Measurements from ENCODE around the gene CBARP.

CBARP gene

DNA sequence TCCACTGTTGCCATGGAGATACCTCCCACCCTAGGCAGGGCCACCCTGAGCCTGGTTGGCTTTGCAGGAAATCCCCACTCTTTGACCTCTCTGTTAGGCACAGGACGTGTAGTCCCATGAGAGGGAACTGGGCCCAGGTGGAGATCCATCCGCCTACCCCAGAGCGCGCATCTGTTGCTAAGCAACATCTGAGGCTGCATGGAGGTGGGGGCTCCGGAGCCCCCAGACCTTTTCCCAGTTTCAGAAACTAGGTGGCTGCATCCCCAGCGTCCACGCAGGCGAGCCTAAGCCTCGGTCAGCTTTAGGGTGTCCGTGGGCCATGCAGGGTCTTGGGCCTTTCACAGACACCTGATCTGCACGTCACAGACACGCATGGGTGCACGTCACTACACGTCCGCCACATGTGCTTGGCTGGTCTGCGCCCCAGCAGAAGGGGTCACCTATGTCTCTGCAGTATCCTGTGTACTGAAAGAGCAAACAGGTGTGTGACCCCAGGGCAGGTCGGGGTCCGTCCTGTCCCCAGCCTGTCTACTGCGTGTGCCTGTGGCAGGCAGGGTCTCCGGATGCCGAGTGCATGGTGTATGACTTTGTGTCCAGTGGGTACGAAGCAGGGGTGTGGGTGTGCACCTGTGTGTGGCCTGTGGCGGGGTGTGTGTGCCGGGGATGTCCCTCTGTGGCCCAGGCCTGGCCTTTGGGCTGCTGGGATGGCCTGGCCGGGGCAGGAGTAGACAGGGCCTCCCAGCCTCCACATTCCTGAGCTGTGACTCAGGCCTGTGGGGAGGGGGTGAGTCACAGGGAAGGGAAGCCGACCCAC is 27.2 kb upstream of the CBARP start:
- no peak for DNase-seq (ENCODE audit: low read depth in 2 of 2)

DNA sequence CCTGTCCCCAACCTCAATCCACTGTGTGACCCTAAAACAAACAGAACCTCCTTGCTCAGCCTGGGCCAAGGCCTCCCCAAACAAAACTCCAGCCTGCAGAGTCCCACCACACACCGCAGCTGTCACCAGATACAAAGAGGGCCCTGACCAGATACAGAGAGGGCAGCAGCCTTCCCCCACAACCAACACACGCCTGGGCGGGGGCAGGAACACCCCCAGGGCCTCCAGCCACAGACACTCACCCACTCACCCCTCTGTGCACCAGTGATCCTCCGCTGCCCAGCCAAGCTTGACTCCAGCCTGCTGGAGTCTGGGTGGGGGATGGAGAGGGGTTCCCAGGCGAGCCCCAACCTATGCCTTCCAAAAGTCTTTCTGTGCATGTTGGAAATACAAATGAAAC is 25.4 kb upstream of the CBARP start:
- no peak for DNase-seq (ENCODE audit: low read depth in 2 of 2)

DNA sequence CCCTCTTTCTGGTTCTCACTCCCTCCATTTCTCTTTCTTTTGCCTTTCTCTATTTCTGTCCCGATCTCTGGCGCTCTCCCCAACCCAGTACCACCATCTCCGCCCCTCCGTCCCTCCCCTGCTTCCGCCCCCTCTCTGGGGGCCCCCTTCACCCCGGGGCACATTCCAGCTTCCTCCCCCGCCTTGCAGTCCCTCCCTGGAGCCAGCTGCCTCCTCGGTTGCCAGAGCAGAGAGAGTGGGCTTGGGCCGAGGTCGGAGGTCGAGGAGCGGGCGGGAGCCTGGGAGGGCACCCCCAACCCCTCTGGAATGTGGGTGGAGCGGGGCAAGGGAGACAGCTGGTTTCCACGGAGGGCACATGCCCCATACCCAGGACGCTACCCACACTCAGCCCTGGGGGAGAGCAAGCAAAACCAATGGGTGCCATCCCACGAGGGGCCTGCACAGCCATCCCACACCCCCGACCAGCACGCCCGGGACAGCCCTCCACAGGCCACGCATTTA is 24.9 kb upstream of the CBARP start:
- DNase-seq (ENCODE audit: low read depth in 2 of 2), result no peak

DNA sequence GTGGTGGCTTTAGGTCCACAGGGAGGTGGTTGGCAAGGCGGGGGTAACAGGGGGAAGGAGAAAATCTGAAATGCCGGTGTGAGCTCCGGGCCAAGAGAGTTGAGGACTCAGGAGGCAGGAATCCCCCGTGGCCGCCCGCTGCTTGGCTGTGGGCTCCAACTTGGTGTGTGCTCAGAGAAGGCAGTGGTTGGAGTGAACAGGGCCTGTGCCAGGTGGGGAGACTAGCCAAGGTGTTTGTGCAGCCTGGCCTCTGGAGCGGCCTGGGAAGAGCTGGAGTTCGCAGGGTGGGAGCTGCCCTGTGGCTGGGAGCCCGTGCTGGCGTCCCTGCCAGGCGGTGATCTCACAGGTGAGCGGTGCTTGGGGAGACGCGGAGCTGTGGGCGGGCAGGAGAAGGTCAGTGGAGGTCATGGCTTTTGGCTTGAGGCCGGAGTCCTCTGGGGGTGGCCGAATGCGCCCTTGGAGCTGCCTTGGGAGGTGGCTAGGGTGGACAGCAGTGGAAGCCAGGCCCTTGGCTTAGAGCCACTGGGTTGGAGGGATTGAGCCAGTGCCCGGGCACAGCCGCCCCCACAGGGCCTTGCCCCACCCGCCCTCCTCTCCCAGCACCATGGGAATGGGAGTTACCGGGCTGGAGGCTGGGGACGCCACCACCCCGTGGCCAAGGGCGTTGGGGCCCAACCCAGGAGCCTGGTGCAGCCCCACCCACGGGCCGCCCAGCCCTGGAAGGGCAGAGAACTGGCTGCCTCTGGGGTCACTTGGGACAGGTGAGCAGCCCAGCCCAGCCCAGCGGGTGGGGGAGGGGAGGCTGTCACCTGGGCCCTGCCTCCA is 24.2 kb upstream of the CBARP start:
- DNase-seq (ENCODE audit: low read depth in 2 of 2), result no peak

DNA sequence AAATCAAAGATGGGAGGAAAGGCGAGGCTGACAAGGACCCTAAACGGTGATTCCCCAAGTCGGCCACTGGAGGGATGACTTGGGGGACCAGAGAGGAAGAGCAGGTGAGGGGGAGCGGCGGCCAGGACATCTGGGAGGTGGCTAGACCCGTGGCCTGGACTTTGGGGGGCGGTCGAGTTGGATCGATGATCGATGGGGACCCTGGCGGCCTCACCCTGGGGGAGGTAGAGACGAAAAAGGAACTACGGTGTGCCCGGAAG is 23.7 kb upstream of the CBARP start:
- DNase-seq (ENCODE audit: low read depth in 2 of 2), result no peak

DNA sequence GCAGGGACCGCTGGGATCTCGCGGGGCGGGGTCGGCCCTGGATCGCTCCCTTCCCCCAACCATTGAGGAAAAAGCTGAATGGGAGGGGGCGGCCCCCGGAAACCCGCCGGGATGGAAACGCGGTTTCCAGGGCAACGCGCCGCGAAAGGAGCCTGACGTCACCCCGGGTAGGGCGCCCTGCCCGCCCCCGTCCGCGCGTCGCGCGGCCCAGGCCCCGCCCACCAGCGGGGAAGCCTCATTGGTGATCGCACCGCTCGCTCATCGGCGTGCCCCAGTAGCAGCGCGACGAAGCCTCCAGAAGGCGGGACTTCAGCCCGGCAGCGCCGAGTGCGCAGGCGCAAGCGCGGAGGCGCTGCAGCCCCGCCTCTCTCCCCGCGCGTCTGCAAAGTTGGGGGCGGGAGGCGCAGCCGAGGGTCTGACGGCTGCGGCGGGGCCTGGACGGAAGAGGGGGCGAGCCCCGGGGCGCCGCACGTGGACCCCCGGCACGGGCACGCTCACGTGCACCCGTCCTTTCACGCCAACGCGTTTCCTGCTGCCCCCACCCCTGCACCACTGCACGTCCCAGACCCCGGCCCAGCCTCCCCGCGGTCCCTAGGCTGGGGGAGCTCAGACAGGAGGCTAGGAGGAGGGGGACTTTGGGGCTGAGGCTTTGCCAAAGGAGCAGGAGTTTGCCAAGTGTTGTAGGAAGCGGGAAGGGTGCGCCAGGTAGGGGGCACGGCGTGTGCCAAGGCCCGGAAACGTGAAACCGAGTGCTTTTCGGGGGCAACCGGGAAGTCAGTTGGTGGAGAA is 23.1 kb upstream of the CBARP start:
- DNase-seq (ENCODE audit: low read depth in 2 of 2), result peak; percentile 94

DNA sequence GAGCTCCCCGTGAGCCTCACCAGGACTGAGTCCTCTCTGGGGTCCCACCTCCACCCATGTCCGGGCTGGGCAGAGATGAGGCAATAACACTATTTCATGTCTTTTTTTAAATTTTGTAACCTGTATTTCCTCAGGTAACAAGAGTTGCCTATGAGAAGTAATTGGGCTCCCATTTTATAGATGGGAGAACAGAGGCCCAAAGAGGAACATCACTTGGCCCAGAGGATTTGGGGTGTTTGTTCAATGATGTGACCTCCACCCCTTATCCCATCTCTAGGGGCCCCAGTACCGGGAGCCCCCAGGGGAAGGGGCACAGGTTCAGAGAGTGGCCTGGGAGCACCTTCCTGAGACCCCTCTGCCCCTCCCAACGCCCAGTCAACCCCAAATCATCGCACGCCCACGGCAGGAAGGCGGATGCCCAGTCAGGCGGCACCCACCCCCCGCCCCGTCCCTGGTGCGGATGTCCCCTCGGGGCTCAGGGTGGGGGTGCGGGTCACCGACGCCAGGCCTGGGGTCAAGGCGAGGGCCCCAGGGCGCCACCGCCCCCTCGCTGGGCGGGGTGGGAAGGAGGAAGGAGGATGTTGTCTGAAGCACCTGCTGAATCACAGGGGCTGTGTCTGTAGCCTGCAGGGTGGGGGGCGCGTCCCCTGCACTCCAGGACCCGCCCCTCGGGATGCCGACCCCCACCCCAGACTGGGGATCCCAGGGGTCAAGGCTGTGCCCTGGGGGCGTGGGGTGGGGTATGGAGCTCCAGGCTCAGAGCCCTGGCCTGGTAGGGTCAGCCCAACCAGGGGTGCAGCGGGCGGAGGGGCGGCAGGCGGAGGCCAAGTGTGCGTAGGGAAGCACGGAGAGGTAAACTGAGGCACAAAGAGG is 22.3 kb upstream of the CBARP start:
- DNase-seq (ENCODE audit: low read depth in 2 of 2), result no peak

DNA sequence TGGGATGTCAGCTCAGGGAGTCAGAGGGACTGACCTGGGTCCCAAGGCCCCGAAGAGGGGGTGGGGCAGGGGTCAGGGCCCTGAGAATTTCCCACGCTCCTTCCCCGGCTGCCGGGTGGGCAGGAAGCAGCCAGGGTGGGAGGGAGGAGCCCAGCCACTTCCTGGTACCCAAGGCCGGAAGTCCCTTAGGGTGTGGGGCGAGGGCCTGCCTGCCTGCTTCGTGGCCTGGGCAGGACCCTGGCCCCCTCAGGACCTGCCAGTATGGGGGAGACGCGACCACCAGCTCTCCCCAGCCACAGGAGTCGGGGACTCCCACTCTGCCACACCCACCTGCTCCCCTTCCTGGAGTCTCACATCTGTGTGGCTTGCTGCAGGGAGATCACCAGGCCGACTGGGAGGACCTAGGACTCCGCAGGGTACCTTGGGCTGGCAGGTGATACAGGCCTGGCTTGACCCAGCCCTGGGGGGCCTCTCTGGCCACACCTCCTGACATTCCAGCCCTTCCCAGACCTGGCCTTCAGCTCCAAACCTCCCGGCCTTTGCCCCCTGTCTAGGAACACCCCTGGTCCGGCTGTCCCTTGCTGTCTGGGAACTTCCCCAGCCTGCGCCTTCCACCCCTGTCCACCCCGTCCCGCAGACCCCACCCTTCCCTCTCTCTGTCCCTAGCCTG is 21.5 kb upstream of the CBARP start:
- peak in 1 of 2 donors; percentile 67 for DNase-seq (ENCODE audit: low read depth in 2 of 2)

DNA sequence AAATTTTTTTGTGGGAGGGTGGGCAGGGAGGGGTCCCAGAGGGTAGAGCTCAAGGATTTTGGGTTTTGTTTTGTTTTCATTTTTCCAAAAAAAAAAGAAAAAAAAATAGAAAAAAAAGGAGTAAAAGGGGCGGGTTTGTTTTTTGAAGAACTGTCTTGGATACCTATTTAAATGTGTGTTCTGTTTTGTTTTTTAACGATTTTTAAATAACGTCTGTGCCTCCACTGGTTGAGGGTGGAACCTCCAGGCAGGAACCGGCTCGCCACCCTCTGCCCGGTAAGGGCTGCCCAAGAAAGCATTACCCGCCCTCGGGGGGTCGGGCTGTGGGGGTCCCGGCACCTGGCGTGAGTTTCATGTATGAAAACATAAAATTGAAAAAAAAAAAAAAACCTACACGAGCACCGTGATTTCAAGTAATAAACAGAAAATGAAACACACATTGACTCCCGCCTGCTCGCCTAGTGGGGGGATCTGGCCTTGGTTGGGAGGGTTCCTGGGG is 21.0 kb upstream of the CBARP start:
- no peak for DNase-seq (ENCODE audit: low read depth in 2 of 2)

DNA sequence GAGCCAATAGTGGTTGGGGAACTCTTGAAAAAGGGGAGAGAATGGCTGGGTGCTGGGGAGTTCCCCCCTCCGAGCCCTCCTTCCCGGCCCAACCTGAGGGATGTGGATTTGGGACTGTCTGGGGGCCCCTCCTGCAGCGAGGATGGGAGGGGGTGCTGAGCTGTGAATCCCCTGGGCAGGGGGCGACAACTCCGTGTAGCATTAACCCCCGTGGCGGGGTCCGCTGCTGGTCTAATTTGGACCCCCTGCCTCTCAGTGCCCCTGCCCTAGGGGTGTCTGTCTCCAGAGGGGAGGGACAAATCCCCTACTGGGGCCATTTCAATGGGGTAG is 20.3 kb upstream of the CBARP start:
- DNase-seq (ENCODE audit: low read depth in 2 of 2), result no peak

DNA sequence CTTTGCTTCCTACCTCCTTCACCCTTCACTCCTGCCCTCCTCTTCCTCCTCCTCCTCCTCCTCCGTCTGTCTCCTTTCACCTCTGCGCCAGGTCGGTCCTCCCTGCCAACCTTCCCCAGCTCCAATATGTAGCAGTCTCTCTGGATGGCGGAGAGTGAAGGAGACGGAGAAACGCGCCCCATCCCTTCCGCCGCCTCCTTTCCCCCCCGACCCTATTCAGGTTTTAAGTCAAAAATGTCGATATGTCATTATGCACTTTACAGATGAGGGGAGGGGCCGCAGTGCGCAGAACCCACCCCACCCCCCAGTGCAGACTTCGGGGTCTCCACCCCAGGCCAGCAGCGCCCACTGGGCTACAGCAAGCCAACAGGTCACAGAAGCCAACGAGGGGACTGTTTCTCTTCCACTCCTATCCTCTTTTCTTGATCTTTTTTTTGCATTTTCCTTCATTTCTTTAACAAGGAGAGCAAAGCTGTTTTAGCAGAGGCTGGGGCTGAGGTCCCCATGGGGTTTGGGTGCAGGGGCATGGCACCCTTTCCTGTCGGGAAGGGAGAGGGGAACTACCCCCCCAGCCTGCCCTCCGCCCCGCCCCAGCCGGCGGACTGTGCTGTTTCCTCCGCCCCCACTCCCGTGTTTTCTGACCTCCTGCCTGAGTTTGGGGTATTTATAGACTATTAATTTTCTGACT is 19.8 kb upstream of the CBARP start:
- no peak for DNase-seq (ENCODE audit: low read depth in 2 of 2)

DNA sequence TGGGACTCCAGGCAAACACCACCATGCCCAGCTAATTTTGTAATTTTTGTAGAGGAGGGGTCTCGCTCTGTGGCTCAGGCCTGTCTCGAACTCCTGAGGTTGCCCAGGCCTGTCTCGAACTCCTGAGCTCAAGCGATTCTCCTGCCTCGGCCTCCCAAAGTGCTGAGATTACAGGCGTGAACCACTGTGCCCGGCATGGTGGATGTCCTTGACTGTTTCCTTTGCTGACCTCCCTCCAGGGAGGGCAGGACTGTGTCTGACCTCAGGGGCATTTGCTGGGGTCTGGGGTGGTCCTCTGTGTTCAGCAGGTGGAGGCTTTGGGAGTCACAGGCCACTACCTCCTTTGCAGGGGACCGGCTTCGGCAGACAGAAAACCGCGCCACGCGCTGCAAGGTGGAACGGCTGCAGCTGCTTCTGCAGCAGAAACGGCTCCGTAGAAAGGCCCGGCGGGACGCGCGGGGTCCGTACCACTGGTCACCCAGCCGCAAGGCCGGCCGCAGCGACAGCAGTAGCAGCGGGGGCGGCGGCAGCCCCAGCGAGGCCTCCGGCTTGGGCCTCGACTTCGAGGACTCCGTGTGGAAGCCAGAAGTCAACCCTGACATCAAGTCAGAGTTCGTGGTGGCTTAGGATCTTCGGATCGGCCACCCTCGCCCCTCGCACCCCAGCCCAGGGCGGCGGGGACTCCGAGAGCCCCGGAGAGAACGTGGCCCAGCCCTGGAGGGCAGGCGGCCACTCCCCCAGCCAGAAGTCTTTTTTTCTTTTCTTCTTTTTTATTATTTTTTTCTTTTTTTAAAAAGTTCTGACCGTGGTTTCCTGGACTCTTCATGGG is 19.1 kb upstream of the CBARP start:
- no peak for DNase-seq (ENCODE audit: low read depth in 2 of 2)

DNA sequence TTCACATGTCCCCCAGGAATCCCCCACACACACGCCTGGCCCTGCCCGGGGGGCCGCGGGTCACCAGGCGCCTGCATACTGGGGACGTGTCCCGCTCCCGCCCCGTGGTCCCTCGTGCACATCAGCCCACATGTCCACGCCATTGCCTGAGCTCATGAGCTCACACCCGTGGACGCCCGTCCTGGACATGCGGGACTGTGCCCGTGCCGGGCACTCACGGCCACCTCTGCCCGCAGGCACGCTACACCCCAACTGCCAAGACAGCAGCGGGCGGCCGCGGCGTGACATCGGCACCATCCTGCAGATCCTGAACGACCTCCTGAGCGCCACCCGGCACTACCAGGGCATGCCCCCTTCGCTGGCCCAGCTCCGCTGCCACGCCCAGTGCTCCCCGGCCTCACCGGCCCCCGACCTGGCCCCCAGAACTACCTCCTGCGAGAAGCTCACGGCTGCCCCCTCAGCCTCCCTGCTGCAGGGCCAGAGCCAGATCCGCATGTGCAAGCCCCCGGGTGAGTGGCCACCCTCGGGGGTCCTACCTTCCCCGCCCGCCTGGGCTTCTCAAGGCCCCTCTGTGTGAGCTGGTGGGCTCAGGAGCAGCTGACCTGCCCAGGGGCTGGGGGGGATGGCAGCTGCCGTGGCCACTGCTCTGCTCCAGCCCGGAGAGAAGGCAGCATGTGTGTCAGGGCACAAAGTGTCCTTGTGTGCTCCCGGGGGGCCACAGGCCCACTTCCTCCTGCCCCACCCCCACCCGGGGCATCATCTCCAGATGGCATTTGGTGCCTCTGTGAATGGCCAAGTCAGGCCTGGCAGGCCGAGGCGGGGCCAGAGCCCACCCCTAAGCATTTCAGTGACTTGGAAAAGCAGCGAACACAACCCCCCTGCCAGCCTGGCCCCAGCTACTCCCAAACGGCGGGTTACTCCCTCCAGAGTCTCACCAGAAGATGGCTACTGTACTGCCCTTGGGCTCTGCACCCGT is 17.7 kb upstream of the CBARP start:
- DNase-seq (ENCODE audit: low read depth in 2 of 2), result no peak

DNA sequence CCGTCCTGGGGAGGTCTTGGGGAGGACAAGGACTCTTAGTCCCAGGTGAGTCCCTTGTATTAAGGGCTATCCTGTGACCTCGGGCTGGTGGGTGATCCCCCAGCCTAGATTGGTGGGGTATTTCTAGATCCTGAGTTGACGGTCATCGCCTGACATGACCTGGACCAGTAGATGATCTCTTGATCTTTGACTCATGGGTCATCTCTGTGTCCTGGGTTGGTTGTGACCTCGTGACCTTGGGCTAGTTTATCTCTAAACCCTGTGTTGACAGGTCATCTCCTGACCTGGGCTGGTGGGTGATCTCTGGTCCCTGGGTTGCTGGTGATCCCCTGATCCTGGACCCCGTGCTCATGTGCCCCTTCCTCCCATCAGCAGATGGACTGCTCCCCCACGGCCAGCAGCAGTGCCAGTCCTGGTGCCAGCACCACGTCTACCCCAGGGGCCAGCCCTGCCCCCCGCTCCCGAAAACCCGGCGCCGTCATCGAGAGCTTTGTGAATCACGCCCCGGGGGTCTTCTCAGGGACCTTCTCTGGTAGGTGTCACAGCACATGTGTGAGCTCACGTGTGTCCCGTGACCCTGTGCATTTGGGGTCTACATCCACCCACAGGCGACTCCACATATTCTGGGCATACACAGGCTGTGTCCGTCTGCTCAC is 16.9 kb upstream of the CBARP start:
- DNase-seq (ENCODE audit: low read depth in 2 of 2), result no peak

DNA sequence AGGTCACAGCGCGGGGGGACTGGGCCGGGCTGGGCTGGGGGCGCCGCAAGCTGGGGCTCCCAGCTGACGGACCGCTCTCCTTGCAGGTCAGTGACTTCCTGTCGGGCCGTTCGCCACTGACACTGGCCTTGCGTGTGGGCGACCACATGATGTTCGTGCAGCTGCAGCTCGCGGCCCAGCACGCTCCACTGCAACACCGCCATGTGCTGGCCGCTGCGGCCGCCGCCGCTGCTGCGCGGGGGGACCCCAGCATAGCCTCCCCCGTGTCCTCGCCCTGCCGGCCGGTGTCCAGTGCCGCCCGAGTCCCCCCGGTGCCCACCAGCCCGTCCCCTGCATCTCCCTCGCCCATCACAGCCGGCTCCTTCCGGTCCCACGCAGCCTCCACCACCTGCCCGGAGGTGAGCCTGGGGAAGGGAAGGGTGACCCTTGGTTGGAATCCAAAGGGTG is 16.3 kb upstream of the CBARP start:
- no peak for DNase-seq (ENCODE audit: low read depth in 2 of 2)

DNA sequence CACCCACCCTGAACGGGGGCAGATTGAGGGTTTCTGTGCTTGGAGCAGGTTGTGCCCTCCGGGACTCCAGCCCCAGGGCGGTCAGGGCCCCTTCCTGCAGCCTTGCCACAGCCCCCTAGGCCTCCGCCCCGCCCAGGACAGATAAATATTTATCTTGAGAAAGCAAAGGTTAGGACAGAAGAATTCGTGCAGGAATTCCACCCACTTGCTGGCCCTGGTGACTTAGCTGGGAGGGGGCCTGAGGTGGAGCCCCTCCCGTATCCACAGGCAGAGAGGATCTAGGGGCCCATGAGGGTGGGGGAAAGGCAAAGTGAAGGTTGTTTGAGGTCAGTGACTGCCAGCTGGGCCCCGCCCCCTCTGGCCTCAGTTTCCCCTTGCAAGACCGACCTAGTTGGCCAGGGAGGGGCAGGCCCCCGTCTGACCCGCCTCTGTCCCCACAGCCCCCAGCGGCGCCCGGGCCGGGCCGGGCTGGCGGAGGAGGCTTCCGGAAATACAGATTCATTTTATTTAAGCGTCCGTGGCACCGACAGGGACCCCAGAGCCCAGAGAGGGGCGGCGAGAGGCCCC is 15.8 kb upstream of the CBARP start:
- DNase-seq (ENCODE audit: low read depth in 2 of 2), result no peak

DNA sequence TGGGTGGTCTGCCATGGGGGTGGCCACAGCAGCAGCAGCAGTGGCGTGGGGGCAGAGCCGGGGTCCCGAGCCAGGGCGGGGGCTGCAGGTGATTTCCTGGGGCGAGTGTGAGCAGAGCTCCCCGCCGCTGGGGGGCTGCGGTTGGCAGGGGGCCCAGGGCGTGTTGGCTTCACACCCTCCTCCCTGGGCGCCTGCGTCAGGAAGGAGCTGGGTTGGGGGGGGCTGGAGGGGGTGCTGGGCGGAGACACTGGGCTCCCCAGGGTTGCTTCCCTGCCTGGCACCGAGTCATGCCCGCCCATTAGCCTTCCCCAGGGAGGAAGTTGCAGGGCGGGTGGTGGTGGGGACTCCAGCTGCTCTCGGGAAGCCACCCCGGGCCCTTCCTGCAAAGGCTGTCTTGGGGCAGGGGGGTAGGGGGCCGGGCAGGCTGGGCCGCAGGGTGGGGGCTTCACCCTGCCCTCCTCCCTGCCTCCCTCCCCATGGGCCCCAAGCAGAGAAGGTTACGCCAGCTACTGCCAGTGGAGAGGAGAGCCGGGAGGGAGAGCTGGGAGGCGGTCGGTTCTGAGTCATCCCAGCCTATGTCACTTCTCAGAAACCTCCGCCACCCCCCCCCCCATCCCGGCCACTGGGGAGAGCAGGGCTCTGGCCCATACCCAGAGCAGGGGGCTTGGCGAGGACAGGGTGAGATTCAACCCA is 15.2 kb upstream of the CBARP start:
- DNase-seq (ENCODE audit: low read depth in 2 of 2), result peak in 1 of 2 donors; percentile 75

All from stimulated activated CD4-positive, alpha-beta T cell treated with anti-CD3 and anti-CD28 coated beads, Interleukin-4, amount 100 ng/mL, for 48 hours (primary cell).